ENCODE measurements around the gene FAM50B.

FAM50B gene

GRCh38 chr6:3804964-3805363, 44.2 kb upstream of the FAM50B start:
- no peak for TF ChIP-seq CTCF (IDR thresholded peaks at IDR 0.05; ENCODE audit: low read depth, low read length)
- DNase-seq (ENCODE audit: low read depth, low spot score), result no peak
- in situ Hi-C loops (cut with HindIII; ENCODE audit: low sequenced_read_pairs), result no loop called here
- H3K4me3 ChIP-seq (ENCODE audit: low read depth, low read length), result no peak overlapping the region

- TF ChIP-seq CTCF (IDR thresholded peaks at IDR 0.05; ENCODE audit: low read depth, low read length), result no peak
- H3K4me3 ChIP-seq (ENCODE audit: low read depth, low read length), result no peak overlapping the region
- DNase-seq (ENCODE audit: low read depth, low spot score), result no peak
- in situ Hi-C loops (cut with HindIII; ENCODE audit: low sequenced_read_pairs), result no loop called here
Measured at GRCh38 chr6:3805448-3806123, 43.6 kb upstream of the FAM50B start.

DNA sequence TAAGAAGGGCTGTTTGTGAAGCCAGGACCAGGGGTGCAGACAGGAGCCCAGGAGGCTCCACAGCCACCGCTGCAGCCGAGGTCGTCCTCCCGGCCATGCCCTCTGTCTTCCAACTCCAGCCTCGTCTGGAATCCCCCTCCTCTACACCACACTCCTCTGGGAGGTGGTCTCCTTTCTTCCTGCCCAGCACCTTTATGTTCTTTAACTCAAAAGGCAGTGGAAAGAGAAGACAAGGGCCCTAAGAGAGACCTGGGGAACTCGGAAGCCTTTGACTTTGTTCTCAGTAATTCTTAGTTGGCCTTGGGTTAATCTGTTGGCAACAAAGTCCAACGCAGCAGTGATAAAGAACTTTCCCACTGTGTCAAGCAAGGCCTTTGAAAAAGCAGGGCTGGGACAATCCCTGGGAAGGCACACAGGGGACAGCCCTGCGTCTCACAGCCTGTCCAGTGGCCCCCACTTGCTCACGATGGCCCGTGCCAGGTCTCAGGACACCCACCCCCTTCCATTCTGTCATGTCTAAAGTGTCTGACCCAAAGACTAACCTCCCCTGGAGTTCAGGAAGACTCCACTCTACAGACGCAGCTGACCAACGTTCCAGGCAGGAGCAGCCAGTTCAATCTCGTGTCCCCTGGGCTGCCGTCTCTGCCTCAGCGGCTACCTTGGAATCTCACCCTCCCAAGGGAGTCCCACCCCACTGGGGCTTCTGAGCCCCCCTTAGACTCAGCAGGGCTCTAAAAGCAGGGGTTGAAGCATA, 42.8 kb upstream of the FAM50B start:
- no peak overlapping the region for H3K4me3 ChIP-seq (ENCODE audit: low read depth, low read length)
- TF ChIP-seq CTCF (IDR thresholded peaks at IDR 0.05; ENCODE audit: low read depth, low read length), result no peak
- no peak for DNase-seq (ENCODE audit: low read depth, low spot score)
- in situ Hi-C loops (cut with HindIII; ENCODE audit: low sequenced_read_pairs), result no loop called here

- in situ Hi-C loops (cut with HindIII; ENCODE audit: low sequenced_read_pairs), result no loop called here
- no peak for TF ChIP-seq CTCF (IDR thresholded peaks at IDR 0.05; ENCODE audit: low read depth, low read length)
- DNase-seq (ENCODE audit: low read depth, low spot score), result no peak
- H3K4me3 ChIP-seq (ENCODE audit: low read depth, low read length), result no peak overlapping the region
Measured at GRCh38 chr6:3808199-3808598, 41.0 kb upstream of the FAM50B start.

DNA sequence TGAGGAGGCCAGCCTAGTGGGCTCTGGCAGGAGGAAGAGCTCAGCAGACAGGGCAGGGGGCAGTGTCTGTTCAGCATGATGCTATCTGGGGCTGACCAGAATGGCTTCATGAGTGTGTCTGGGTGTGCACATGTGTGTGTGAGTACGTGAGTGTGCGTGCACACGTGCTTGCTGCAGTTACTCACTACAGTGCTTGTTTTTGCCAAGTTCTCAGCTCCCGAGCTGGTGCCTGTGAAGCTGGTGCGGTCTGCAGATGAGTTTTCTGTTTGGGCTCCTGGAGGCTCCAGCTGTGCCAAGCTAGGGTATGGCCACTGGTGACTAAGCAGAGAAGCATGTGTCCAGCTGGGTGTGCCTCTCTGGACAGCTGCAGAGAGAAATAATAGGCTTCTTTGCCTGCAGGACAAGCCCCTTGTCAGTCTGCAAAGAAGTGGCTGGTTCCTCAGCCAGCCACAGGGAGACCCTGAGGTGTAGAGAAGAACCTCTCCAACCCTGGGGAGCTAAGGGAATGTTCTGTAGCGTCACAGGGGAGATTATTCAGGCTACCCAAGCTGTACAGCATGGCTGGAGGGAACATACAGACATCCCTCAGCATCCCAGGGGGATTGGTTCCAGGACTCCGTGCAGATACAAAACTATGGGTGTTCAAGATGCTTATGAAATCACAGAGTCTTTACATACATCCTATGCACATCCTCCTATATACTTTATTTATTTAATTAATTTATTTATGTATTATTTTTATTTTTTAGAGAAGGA, 40.2 kb upstream of the FAM50B start:
- H3K4me3 ChIP-seq (ENCODE audit: low read depth, low read length), result no peak overlapping the region
- peak; percentile 94 for DNase-seq (ENCODE audit: low read depth, low spot score)
- TF ChIP-seq CTCF (IDR thresholded peaks at IDR 0.05; ENCODE audit: low read depth, low read length), result no peak
- in situ Hi-C loops (cut with HindIII; ENCODE audit: low sequenced_read_pairs), result no loop called here

DNA sequence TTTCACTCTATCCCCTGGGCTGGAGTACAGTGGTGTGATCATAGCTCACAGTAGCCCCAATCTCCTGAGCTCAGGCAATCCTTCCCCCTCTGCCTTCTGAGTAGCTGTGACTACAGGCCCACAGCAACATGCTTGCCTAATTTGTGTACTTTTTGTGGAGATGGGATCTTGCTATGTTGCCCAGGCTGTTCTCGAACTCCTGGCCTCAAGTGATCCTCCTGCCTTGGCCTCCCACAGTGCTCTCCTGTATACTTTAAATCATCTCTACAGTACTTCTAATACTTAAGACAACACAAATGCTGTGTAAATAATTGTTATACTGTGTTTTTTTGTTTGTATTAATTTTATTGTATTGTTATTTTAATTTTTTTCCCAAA, 39.7 kb upstream of the FAM50B start:
- TF ChIP-seq CTCF (IDR thresholded peaks at IDR 0.05; ENCODE audit: low read depth, low read length), result no peak
- no peak for DNase-seq (ENCODE audit: low read depth, low spot score)
- in situ Hi-C loops (cut with HindIII; ENCODE audit: low sequenced_read_pairs), result no loop called here
- H3K4me3 ChIP-seq (ENCODE audit: low read depth, low read length), result no peak overlapping the region

Data from astrocyte of the spinal cord (primary cell).